GM10847 (cell line): ENCODE measurements around the gene PANK3.

Source experiments
- POLR2A ChIP-seq: IDR thresholded peaks from 2 replicates; pipeline ENCODE4 v1.6.1; 2011; ENCODE audit not compliant: insufficient read length; ENCODE audit errors: extremely low read depth

PANK3 gene

GRCh38 chr5:168575391-168576372, 3.5 kb downstream of the PANK3 start:
- TF ChIP-seq POLR2A, result no peak

- TF ChIP-seq POLR2A, result no peak
Measured at GRCh38 chr5:168570490-168571328, 8.5 kb downstream of the PANK3 start.

GRCh38 chr5:168568738-168569137, 10.4 kb downstream of the PANK3 start:
- no peak for TF ChIP-seq POLR2A

- TF ChIP-seq POLR2A, result no peak
Measured at GRCh38 chr5:168563959-168564358, 15.2 kb downstream of the PANK3 start.

- TF ChIP-seq POLR2A, result no peak
Measured at GRCh38 chr5:168562279-168562678, 16.9 kb downstream of the PANK3 start.

GRCh38 chr5:168557389-168557788, 21.8 kb downstream of the PANK3 start:
- TF ChIP-seq POLR2A, result no peak

GRCh38 chr5:168553377-168554130, 25.6 kb downstream of the PANK3 start:
- TF ChIP-seq POLR2A, result no peak

- no peak for TF ChIP-seq POLR2A
Measured at GRCh38 chr5:168552146-168552545, 27.0 kb downstream of the PANK3 start.

GRCh38 chr5:168550656-168551055, 28.5 kb downstream of the PANK3 start:
- no peak for TF ChIP-seq POLR2A

- TF ChIP-seq POLR2A, result no peak
Measured at GRCh38 chr5:168549554-168549953, 29.6 kb downstream of the PANK3 start.

- TF ChIP-seq POLR2A, result no peak
Measured at GRCh38 chr5:168537176-168537575, 42.0 kb downstream of the PANK3 start.

GRCh38 chr5:168531987-168532864, 46.9 kb downstream of the PANK3 start:
- TF ChIP-seq POLR2A, result no peak

- no peak for TF ChIP-seq POLR2A
Measured at GRCh38 chr5:168531191-168531590, 48.0 kb downstream of the PANK3 start.

- TF ChIP-seq POLR2A, result no peak
Measured at GRCh38 chr5:168530621-168531150, 48.5 kb downstream of the PANK3 start.
